Measurements from ENCODE around the gene ZNF283.

ZNF283 gene

GRCh38 chr19:43811837-43812236 is 15.3 kb upstream of the ZNF283 start:
- POLR2A ChIA-PET = no interaction called here
- Histone ChIP-seq H3K4me1 (ENCODE audit: control insufficient read depth, insufficient read depth, low read length) (no peaks in the 10 kb centered on the region), H3K9me3 (ENCODE audit: control insufficient read depth, insufficient read depth, low read depth, low read length) (peaks cover 9% of the 10 kb centered on the region), H3K4me3 (ENCODE audit: low read depth, low read length) (no peak overlapping the region), H3K36me3 (ENCODE audit: control insufficient read depth in 2 of 2, insufficient read depth in 1 of 2, low read length in 2 of 2) (no peaks in the 10 kb centered on the region; a peak in 1 of 3 replicates), H3K27ac (ENCODE audit: extremely low read depth, low read depth, low read length) (no peak overlapping the region)
- TF ChIP-seq ZNF174 (tag by site-specific recombination; IDR thresholded peaks at IDR 0.05) (no peak), ZNF146 (tag by site-specific recombination; IDR thresholded peaks at IDR 0.05) (no peak), GLI2 (tag by site-specific recombination; IDR thresholded peaks at IDR 0.05; ENCODE audit: borderline replicate concordance, low read depth) (no peak), BCL11B (tag by site-specific recombination; IDR thresholded peaks at IDR 0.05; ENCODE audit: low read depth) (no peak), ZIC2 (tag by site-specific recombination; IDR thresholded peaks at IDR 0.05) (no peak), ZNF747 (tag by site-specific recombination; IDR thresholded peaks at IDR 0.05) (no peak), ZNF837 (tag by site-specific recombination; IDR thresholded peaks at IDR 0.05) (no peak), ZNF513 (tag by site-specific recombination; IDR thresholded peaks at IDR 0.05) (no peak), ZNF623 (tag by site-specific recombination; IDR thresholded peaks at IDR 0.05) (no peak), GLIS2 (tag by site-specific recombination; IDR thresholded peaks at IDR 0.05) (no peak), ZBTB48 (tag by site-specific recombination; IDR thresholded peaks at IDR 0.05) (no peak), ZSCAN4 (tag by site-specific recombination; IDR thresholded peaks at IDR 0.05) (no peak), ZNF341 (tag by site-specific recombination; IDR thresholded peaks at IDR 0.05; ENCODE audit: low read depth) (no peak)
- TF ChIP-seq, protein P1, sequence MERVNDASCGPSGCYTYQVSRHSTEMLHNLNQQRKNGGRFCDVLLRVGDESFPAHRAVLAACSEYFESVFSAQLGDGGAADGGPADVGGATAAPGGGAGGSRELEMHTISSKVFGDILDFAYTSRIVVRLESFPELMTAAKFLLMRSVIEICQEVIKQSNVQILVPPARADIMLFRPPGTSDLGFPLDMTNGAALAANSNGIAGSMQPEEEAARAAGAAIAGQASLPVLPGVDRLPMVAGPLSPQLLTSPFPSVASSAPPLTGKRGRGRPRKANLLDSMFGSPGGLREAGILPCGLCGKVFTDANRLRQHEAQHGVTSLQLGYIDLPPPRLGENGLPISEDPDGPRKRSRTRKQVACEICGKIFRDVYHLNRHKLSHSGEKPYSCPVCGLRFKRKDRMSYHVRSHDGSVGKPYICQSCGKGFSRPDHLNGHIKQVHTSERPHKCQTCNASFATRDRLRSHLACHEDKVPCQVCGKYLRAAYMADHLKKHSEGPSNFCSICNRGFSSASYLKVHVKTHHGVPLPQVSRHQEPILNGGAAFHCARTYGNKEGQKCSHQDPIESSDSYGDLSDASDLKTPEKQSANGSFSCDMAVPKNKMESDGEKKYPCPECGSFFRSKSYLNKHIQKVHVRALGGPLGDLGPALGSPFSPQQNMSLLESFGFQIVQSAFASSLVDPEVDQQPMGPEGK (tag by site-specific recombination; IDR thresholded peaks at IDR 0.05) = no peak
- CTCF ChIA-PET = interaction anchor here (0.7 to 5.0 kb wide), 10 partner anchors 11 to 379 kb away, joined by 3 to 58 read pairs (median 3); partner anchors contain the start of genes IRGQ and ZNF576

DNA sequence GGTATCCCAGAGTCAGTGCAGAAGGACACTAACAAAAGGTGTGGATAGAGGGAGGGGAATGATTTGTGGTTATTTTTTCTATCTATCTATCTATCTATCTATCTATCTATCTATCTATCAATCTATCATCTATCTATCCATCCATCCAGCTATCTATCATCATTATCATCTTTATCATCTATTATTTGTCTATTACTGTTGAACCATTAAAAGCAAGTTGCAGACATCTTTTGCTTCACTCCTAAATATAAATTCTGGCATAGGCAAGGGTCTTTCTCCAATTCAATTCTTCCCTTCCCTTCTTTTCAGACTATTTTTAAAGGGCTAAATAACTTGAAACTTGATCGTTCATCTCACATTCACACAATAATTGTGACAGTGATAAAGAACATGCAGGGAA is 14.9 kb upstream of the ZNF283 start:
- ChIA-PET CTCF (interaction anchor here (0.7 to 5.0 kb wide), 8 partner anchors 10 to 365 kb away, joined by 3 to 58 read pairs (median 4); no protein-coding TSS in a partner anchor), POLR2A (no interaction called here)
- Histone ChIP-seq H3K9me3 (ENCODE audit: control insufficient read depth, insufficient read depth, low read depth, low read length) (peaks cover 12% of the 10 kb centered on the region), H3K4me1 (ENCODE audit: control insufficient read depth, insufficient read depth, low read length) (no peaks in the 10 kb centered on the region), H3K4me3 (ENCODE audit: low read depth, low read length) (no peak overlapping the region), H3K36me3 (ENCODE audit: control insufficient read depth in 2 of 2, insufficient read depth in 1 of 2, low read length in 2 of 2) (no peaks in the 10 kb centered on the region; a peak in 1 of 3 replicates), H3K27ac (ENCODE audit: extremely low read depth, low read depth, low read length) (no peak overlapping the region)
- peak; percentile 54 for TF ChIP-seq ZNF366 (tag by site-specific recombination; conservative IDR thresholded peaks at IDR 0.05)
- TF ChIP-seq ZNF580 (tag by site-specific recombination; IDR thresholded peaks at IDR 0.05) = no peak

- Histone ChIP-seq H3K9me3 (ENCODE audit: control insufficient read depth, insufficient read depth, low read depth, low read length) (peaks cover 16% of the 10 kb centered on the region), H3K4me1 (ENCODE audit: control insufficient read depth, insufficient read depth, low read length) (no peaks in the 10 kb centered on the region), H3K27ac (ENCODE audit: extremely low read depth, low read depth, low read length) (no peak overlapping the region), H3K36me3 (ENCODE audit: control insufficient read depth in 2 of 2, insufficient read depth in 1 of 2, low read length in 2 of 2) (no peaks in the 10 kb centered on the region; a peak in 1 of 3 replicates), H3K4me3 (ENCODE audit: low read depth, low read length) (no peak overlapping the region)
- ChIA-PET POLR2A (no interaction called here), CTCF (interaction anchor here (0.7 to 5.0 kb wide), 8 partner anchors 10 to 464 kb away, joined by 3 to 52 read pairs (median 3); no protein-coding TSS in a partner anchor)
- TF ChIP-seq ZFP3 (tag by site-specific recombination; IDR thresholded peaks at IDR 0.05; ENCODE audit: low read depth) (no peak), ZNF514 (tag by site-specific recombination; IDR thresholded peaks at IDR 0.05) (no peak), ZNF585B (tag by site-specific recombination; IDR thresholded peaks at IDR 0.05) (no peak), SP2 (tag by site-specific recombination; IDR thresholded peaks at IDR 0.05) (no peak), ZNF335 (tag by site-specific recombination; conservative IDR thresholded peaks at IDR 0.05) (no peak)
- TF ChIP-seq, protein P2, sequence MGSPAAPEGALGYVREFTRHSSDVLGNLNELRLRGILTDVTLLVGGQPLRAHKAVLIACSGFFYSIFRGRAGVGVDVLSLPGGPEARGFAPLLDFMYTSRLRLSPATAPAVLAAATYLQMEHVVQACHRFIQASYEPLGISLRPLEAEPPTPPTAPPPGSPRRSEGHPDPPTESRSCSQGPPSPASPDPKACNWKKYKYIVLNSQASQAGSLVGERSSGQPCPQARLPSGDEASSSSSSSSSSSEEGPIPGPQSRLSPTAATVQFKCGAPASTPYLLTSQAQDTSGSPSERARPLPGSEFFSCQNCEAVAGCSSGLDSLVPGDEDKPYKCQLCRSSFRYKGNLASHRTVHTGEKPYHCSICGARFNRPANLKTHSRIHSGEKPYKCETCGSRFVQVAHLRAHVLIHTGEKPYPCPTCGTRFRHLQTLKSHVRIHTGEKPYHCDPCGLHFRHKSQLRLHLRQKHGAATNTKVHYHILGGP (tag by site-specific recombination; IDR thresholded peaks at IDR 0.05) = 0 out of 2 replicates have a peak, but pooled peaks have one; percentile 10
These were observed 14.4 kb upstream of the ZNF283 start for GRCh38 chr19:43812688-43813087.

All from HEK293 (cell line).